ENCODE results near the gene NEURL3. TPM values are rescaled to one million over a fixed set of nuclear protein-coding genes. Genes with fewer than 3 reads are reported as not detected.

The NEURL3 gene
- total and polyA plus RNA-seq, 2 of the 4 experiments (the other 2 are of a cell fraction), result not detected

- ATAC-seq (ENCODE audit: low read depth) (peak; percentile 36), DNase-seq (peak; percentile 18)
- Histone ChIP-seq H3K9me1 (ENCODE audit: insufficient read depth, low read length) (peaks cover 2% of the 10 kb centered on the region), H3K9me3 (ENCODE audit: control insufficient read depth, insufficient read depth, low read length) (no peaks in the 10 kb centered on the region), H2BK120ac (ENCODE audit: low read depth, low read length) (peak overlapping the region; percentile 73), H4K20me1 (ENCODE audit: insufficient read depth, low read length) (no peaks in the 10 kb centered on the region), H3K4me2 (ENCODE audit: low read depth, low read length) (peak overlapping the region; percentile 90), H3K4me1 (ENCODE audit: control insufficient read depth, insufficient read depth, low read length) (peaks cover 23% of the 10 kb centered on the region), H3K18ac (ENCODE audit: low read depth, low read length) (no peak overlapping the region; the same call in 1 of the 2 replicates), H3K14ac (replicated peaks; ENCODE audit: low read depth, low read length) (peak overlapping the region; percentile 68; the same call in 1 of the 2 replicates), H3K56ac (ENCODE audit: extremely low read depth, insufficient read depth, low read length) (no peak overlapping the region), H2AK5ac (ENCODE audit: low read depth, low read length) (no peak overlapping the region), H3K36me3 (ENCODE audit: control insufficient read depth, insufficient read depth, low read length) (no peaks in the 10 kb centered on the region), H2BK20ac (ENCODE audit: low read depth, low read length) (no peak overlapping the region), H3K4ac (ENCODE audit: low read depth, low read length) (peak overlapping the region; percentile 84), H2AK9ac (replicated peaks; ENCODE audit: low read depth, low read length, poor library complexity) (no peak overlapping the region), H3K27me3 (ENCODE audit: control insufficient read depth, insufficient read depth, low read length) (peaks cover 25% of the 10 kb centered on the region), H4K8ac (ENCODE audit: low read depth in 2 of 2, low read length in 2 of 2) (peak overlapping the region; percentile 52 to 78; a peak in 3 of 4 replicates), H3K4me3 (ENCODE audit: insufficient read depth, low read depth, low read length) (peak overlapping the region; percentile 45), H2BK5ac (ENCODE audit: low read depth, low read length, poor library complexity, severe bottlenecking) (no peak overlapping the region), H4K5ac (ENCODE audit: low read depth, low read length) (peak overlapping the region; percentile 94), H2AFZ (replicated peaks; ENCODE audit: low read length, poor library complexity) (peak overlapping the region; percentile 90), H3K9ac (ENCODE audit: low read depth, low read length) (peak overlapping the region; percentile 60), H2BK15ac (ENCODE audit: low read depth, low read length) (peak overlapping the region; percentile 20; the same call in 1 of the 3 replicates), H3K23ac (ENCODE audit: low read depth, low read length) (0 out of 2 replicates have a peak overlapping the region, but pooled peaks have one; percentile 51), H3K79me1 (ENCODE audit: low read depth in 1 of 2, low read length in 2 of 2) (no peaks in the 10 kb centered on the region), H3K27ac (ENCODE audit: insufficient read depth, low read length) (peak overlapping the region; percentile 46; the same call in 1 of the 2 replicates), H4K91ac (ENCODE audit: insufficient read depth, low read depth, low read length) (peak overlapping the region; percentile 8; the same call in 1 of the 2 replicates)
- in situ Hi-C loops (cut with MboI; ENCODE audit: low sequenced_read_pairs), result no loop called here
- ChIA-PET POLR2A (ENCODE audit: unreplicated experiment) (interaction anchor here (0.6 to 0.7 kb wide), 4 partner anchors 14 to 347 kb away, joined by 3 to 7 read pairs (median 4); no protein-coding TSS in a partner anchor), CTCF (no interaction called here)
- intact Hi-C loops (cut with micrococcal nuclease), result no loop called here
- BruUV-seq (replicated peaks), result no TSS peak
- WGBS, 2 experiments (ENCODE audit: extremely low coverage in 2 of 2, insufficient read length in 1 of 2), result 33% methylated on average over 6 of the region's 51 CpGs; no CpG with 5 or more reads in 1 of the 2 experiments
- TF ChIP-seq, protein P1, sequence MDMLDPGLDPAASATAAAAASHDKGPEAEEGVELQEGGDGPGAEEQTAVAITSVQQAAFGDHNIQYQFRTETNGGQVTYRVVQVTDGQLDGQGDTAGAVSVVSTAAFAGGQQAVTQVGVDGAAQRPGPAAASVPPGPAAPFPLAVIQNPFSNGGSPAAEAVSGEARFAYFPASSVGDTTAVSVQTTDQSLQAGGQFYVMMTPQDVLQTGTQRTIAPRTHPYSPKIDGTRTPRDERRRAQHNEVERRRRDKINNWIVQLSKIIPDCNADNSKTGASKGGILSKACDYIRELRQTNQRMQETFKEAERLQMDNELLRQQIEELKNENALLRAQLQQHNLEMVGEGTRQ (IDR thresholded peaks at IDR 0.05; ENCODE audit: low read depth, low read length), result no peak
- TF ChIP-seq RFX5 (IDR thresholded peaks at IDR 0.05; ENCODE audit: low read depth, low read length) (no peak), MAFK (IDR thresholded peaks at IDR 0.05; ENCODE audit: low read depth, low read length) (no peak), BHLHE40 (IDR thresholded peaks at IDR 0.05; ENCODE audit: low read depth, low read length) (no peak), RCOR1 (IDR thresholded peaks at IDR 0.05; ENCODE audit: insufficient replicate concordance, low read length) (no peak), NFE2L2 (IDR thresholded peaks at IDR 0.05; ENCODE audit: low read depth, low read length) (no peak), SMC3 (IDR thresholded peaks at IDR 0.05; ENCODE audit: low read depth, low read length) (no peak), RAD21 (IDR thresholded peaks at IDR 0.05; ENCODE audit: low read length) (peak; percentile 43), MXI1 (IDR thresholded peaks at IDR 0.05; ENCODE audit: borderline replicate concordance, low read depth, low read length) (no peak), ELK1 (IDR thresholded peaks at IDR 0.05; ENCODE audit: borderline replicate concordance, low read depth, low read length) (no peak), CHD1 (IDR thresholded peaks at IDR 0.05; ENCODE audit: low read depth, low read length) (no peak)
- TF ChIP-seq, protein P2, sequence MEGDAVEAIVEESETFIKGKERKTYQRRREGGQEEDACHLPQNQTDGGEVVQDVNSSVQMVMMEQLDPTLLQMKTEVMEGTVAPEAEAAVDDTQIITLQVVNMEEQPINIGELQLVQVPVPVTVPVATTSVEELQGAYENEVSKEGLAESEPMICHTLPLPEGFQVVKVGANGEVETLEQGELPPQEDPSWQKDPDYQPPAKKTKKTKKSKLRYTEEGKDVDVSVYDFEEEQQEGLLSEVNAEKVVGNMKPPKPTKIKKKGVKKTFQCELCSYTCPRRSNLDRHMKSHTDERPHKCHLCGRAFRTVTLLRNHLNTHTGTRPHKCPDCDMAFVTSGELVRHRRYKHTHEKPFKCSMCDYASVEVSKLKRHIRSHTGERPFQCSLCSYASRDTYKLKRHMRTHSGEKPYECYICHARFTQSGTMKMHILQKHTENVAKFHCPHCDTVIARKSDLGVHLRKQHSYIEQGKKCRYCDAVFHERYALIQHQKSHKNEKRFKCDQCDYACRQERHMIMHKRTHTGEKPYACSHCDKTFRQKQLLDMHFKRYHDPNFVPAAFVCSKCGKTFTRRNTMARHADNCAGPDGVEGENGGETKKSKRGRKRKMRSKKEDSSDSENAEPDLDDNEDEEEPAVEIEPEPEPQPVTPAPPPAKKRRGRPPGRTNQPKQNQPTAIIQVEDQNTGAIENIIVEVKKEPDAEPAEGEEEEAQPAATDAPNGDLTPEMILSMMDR (conservative IDR thresholded peaks at IDR 0.05; ENCODE audit: low read depth, low read length), result peak; percentile 47
- dilution Hi-C loops (cut with HindIII; ENCODE audit: low sequenced_read_pairs, unreplicated experiment), result no loop called here
Measured at GRCh38 chr2:96527286-96528005, 22.3 kb upstream of the NEURL3 start.
